ENCODE data around the gene CBFA2T2.

The CBFA2T2 gene

GRCh38 chr20:33674294-33675135 lies 184.6 kb downstream of the CBFA2T2 start, which contains the start of gene NECAB3:
NECAB3 (minus strand) TSS chr20:33674428; CDS start chr20:33674352, 76 bp downstream.
- in situ Hi-C loops (cut with HindIII; ENCODE audit: low sequenced_read_pairs) = no loop called here

GRCh38 chr20:33675136-33675959 lies 185.5 kb downstream of the CBFA2T2 start:
- in situ Hi-C loops (cut with HindIII; ENCODE audit: low sequenced_read_pairs) = no loop called here

DNA sequence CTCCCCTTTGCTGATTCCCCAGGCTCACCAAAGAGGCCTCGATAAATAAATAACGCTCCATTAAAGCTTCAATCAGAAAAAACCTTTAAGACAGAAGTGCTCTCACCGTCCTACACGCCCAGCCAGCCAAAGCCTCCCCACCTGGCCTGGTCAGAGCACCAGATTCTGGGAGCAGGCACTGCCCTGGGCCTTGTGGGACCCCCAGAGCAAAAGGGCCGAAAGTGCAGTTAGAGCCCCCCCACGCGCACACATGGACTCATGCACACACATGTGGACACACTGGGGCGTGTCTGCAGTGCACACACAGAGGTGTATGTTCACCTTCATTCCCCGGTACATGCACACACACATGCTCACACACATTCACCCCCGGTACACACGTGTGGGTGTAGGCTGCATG lies 186.2 kb downstream of the CBFA2T2 start:
- in situ Hi-C loops (cut with HindIII; ENCODE audit: low sequenced_read_pairs) = no loop called here

- in situ Hi-C loops (cut with HindIII; ENCODE audit: low sequenced_read_pairs) = no loop called here
Measured at GRCh38 chr20:33676652-33677645, 187.1 kb downstream of the CBFA2T2 start.

- in situ Hi-C loops (cut with HindIII; ENCODE audit: low sequenced_read_pairs) = no loop called here
Measured at GRCh38 chr20:33677991-33678702, 188.3 kb downstream of the CBFA2T2 start.

DNA sequence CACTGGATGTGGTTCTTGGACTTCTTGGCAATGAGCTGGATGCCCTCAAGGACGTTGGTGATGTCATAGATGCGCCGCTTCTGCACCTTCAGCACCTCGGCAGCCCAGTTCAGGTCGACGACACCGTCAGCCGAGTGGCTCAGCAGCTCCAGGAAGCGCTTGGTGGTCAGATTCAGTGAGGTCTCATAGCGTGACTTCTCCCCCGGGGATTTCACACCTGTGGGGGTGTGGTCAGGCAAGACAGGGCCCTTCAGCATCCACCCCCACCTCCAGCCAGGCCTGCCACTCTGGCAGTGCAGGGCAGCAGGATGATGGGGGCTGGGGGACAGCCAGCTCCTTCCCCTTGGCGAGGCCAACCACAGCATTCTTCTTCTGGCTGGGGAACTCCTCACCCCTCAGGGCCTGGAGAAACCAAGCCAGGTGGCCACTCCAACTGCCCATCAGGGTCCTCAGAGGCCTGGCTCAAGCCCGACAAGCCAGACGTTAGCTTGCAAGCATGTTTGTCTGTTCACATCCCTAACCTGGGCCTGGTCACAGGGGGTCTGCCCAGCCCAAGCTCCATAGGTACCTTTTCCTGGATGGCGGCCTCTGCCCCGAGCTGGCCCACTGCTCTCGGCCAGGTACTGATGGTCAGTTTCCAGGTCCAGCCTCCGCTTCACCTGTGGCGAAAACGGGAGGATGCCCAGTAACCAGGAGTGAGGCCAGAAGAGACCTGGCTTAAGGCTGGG lies 190.0 kb downstream of the CBFA2T2 start:
- in situ Hi-C loops (cut with HindIII; ENCODE audit: low sequenced_read_pairs) = no loop called here

DNA sequence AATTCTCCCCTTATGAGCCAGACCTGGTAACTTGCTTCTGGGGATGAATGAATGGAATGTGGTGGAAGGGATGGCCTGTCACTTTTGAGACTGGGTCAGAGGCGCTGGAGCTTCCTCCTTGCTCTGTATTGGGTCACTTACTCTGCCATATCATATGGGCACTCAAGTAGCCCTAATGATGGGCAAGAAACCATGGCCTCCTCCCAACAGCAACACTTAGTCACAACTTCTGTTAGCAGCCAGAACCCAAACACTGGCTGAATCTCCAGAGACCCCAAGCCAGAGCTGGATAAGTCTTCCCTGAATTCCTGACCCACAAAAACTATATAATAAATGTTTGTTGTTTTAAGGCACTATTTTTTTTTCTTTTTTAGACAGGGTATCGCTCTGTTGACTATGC lies 190.8 kb downstream of the CBFA2T2 start:
- in situ Hi-C loops (cut with HindIII; ENCODE audit: low sequenced_read_pairs) = no loop called here

DNA sequence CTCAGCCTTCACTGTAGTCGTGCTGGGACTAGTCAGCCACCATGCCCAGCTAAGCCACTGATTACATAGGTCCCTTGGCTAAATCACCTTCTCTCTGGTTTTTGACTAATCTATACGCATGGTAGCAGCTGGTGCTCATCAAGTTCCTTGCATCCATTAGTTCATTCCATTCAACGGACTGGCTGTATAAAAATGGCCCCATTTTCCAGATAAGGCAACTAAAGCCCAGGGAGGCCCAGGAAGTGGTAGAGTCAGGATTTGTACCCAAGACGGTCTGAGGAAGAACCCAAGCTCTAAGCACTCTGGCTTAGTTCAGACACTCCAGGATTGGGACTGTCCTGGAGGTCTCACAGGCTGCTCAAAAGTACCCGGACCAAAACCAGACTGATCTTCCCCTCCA lies 191.4 kb downstream of the CBFA2T2 start:
- in situ Hi-C loops (cut with HindIII; ENCODE audit: low sequenced_read_pairs) = no loop called here

DNA sequence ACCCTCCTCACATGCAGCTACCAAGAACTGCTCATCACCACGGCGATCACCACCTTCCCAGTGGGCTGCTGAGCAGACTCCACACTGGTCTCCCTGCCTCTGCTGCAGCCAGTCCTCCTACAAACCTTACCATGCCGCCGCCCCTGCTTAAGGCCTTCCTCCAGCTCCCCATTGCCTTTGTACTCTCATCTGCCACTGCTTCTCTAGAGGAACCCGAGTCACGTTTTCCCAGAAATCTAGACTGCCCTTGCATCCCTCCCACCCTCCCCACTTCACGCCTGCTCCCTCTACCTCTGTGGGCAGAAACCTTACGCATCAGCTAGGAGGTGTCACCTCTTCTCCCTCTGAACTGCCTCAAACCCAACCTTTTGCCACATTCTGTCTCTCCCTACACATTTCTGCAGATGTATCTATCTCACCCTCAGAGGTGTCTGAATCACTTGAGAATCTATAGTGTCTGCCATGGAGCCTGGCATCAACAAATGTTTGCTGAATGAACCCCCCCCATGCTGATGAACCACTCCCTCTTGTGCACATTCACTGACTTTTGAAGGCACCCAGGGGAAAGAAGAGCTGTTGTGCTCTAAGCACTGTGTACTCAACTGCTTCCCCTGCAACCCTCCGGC lies 191.9 kb downstream of the CBFA2T2 start:
- in situ Hi-C loops (cut with HindIII; ENCODE audit: low sequenced_read_pairs) = no loop called here

GRCh38 chr20:33684533-33685327 lies 194.8 kb downstream of the CBFA2T2 start:
- in situ Hi-C loops (cut with HindIII; ENCODE audit: low sequenced_read_pairs) = loop anchor here (5.0 kb wide), 1 partner anchor 38 kb away; the partner anchor contains the start of gene PXMP4

DNA sequence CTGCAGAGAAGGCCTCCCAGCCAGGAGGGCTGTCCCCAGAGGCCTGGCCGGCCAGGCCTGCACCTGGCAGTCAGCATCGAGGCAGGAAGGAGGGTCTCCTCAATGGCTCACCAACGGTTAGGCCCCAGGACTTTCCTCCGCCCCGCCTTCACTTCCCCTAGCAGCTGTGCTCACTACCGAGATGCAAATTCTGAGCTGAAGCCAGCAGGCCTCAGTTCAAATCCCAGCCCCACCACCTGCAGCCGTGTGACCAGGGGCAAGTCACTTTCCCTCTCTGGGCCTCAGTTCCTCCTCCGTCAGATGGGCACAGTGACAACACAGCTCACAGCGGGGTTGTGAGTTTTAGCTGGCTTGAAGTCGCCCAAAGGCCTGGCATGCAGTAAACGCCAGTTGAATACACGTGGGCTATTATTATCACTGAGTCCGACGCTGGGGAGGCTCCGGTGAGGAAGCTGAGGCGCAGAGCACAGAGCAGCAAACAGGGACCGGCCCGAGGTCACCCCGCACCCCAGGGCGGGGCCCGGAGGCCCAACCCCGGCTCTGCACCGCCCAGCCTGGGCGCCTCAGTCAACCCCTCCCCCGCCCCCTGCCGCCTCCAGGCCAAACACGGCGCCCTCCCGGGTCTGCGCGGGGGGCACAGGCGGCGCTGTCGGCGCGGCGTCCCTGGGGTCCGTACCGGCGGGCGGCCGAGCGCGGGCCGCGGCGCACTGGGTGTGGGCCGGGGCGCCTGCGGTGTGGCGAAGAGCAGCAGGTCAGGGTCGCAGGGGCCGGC lies 195.6 kb downstream of the CBFA2T2 start:
- in situ Hi-C loops (cut with HindIII; ENCODE audit: low sequenced_read_pairs) = loop anchor here (5.0 kb wide), 1 partner anchor 37 kb away; the partner anchor contains the start of gene PXMP4

GRCh38 chr20:33686100-33686983 lies 196.4 kb downstream of the CBFA2T2 start, which contains the start of gene E2F1:
E2F1 (minus strand) TSS chr20:33686385; CDS start chr20:33686264, 121 bp downstream.
- in situ Hi-C loops (cut with HindIII; ENCODE audit: low sequenced_read_pairs) = loop anchor here (5.0 kb wide), 1 partner anchor 36 kb away; the partner anchor contains the start of gene PXMP4

GRCh38 chr20:33686984-33687366 lies 197.1 kb downstream of the CBFA2T2 start:
- in situ Hi-C loops (cut with HindIII; ENCODE audit: low sequenced_read_pairs) = loop anchor here (5.0 kb wide), 1 partner anchor 35 kb away; the partner anchor contains the start of gene PXMP4

- in situ Hi-C loops (cut with HindIII; ENCODE audit: low sequenced_read_pairs) = loop anchor here (5.0 kb wide), 1 partner anchor 35 kb away; the partner anchor contains the start of gene PXMP4
Measured at GRCh38 chr20:33687370-33687915, 197.5 kb downstream of the CBFA2T2 start.

All from endothelial cell of hepatic sinusoid (primary cell).